Activated CD4-positive, alpha-beta T cell treated with anti-CD3 and anti-CD28 coated beads for 1 hour (primary cell): ENCODE measurements around the gene MTX1.

Experiments used
- DNase-seq: peaks from one replicate; pipeline ENCODE4 v3.0.0-alpha.2; 2020

The MTX1 gene

DNA sequence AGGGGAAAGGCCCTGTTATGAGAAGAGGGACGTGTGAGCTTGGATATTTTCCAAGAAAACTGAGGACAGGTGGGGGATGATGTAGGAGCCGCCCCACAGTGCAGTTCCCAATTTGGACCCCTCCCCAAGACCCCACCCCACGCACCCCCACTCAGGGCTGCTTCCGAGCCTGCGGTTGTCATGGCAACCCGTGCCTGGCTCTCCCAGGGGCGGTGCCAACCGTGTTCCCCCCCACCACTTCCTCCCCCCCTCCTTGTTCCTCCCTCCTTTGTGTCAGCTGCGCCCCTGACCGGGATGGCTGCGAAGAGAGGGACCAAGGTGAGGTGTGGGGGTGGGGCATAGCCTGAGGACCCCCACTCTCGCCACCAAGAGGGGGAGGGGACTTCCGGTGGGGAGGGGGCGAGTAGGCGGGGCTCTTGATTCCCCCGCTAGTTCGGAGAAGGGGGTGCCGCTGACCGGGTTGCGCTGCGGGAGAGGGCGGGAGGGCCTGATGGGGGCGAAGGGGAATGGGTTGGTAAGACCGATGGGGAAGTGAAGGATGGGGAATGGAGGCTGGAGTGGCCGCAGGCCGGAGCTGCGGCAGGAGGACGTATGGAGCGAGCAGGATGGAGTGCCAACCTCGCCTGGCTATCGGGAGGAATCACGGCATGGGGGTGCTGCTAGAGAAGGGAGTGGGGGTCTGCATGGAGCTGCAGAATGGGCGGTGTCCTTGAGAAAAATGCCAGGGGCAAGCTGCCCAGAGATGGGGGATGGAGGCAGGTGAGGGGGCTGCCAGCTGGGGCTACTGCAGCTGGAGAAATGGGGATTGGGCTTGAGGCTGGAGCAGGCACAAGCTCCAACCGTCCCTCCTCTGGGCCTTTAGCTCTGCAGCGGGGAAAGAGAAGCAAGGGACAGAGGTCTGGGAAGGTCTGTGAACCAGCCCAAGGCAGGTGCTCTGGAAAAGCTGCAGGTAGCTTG, 33.9 kb upstream of the MTX1 start:
- no peak for DNase-seq

DNA sequence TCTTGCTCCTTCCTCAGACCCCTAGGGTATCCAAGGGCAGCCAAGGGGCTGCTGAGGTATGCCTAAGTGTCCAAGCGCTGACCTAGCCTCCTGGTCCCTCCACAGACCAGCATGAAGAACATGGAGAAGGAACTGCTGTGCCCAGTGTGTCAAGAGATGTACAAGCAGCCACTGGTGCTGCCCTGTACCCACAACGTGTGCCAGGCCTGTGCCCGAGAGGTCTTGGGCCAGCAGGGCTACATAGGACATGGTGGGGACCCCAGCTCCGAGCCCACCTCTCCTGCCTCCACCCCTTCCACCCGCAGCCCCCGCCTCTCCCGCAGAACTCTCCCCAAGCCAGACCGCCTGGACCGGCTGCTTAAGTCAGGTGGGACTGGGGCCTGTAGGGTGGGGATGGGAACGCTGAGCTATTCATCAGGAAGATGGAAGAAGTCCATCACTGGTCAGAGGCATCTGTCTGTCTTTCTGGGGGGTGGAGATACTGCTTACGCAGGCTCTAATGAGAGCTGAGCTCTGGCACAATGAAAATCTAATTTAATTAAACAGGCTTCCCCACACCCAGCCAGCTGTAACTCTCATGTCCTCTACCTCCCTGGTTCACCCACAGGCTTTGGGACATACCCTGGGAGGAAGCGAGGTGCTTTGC, 33.1 kb upstream of the MTX1 start:
- DNase-seq: no peak

DNA sequence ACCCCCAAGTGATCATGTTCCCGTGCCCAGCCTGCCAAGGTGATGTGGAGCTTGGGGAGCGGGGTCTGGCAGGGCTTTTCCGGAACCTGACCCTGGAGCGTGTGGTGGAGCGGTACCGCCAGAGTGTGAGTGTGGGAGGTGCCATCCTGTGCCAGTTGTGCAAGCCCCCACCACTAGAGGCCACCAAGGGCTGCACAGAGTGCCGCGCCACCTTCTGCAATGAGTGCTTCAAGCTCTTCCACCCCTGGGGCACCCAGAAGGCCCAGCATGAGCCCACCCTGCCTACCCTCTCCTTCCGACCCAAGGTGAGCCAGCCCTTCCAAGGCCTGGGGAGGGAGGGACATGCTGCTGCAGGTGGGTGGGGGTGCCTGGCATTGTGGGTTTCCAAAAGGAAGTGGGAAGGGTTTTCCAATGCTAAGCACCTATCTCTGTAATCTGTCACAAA, 32.5 kb upstream of the MTX1 start:
- no peak for DNase-seq

DNA sequence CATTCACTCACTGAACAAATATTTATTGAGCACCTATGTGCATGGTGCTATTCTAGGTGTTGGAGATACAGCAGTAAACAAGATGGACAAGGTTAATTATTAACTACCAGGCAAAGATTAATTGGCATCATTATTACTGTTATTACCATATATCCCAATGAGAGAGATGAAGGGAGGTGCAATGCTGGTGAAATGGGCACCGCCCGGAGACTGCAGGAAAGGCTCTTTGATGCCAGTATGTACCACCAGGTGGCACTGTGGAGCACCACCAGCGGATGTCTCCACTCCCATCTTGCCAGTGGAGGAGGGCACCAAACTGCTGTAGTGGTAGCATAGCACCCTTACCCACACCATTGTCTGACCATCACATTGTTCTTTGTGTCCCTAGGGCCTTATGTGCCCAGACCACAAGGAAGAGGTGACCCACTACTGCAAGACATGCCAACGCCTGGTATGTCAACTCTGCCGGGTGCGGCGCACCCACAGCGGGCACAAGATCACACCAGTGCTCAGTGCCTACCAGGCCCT, 31.9 kb upstream of the MTX1 start:
- DNase-seq: peak; percentile 70

DNA sequence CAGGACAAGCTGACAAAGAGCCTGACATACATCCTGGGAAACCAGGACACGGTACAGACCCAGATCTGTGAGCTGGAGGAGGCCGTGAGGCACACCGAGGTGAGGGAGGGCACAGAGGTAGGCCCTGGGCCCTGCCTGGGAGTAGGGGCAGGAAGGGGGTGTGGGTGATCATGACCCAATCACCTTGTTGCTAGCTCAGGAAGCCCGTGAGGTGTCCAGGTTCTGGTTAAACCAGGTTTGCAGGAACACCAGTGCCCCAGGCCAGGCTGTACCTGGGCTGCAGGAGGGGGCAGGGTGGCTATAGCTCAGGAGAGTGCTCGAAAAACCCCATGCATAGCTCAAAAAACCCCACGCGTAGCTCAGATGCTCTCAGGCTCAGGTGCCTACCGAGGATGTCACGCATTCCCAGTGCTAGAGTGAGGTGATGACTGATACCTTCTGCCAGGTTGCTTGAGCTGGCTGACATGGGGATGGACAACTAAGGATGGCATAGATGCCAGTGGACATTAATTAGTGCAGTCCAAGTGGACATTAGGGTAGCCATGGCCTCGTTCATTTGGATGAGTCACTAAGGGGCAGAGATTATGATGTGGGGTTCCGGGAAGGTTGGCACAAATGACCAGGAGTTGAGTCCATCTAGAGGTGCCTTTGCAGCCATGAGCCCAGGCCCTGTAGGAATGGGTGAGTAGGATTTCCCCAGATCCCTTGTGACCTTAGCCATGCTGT, 31.1 kb upstream of the MTX1 start:
- DNase-seq: no peak

DNA sequence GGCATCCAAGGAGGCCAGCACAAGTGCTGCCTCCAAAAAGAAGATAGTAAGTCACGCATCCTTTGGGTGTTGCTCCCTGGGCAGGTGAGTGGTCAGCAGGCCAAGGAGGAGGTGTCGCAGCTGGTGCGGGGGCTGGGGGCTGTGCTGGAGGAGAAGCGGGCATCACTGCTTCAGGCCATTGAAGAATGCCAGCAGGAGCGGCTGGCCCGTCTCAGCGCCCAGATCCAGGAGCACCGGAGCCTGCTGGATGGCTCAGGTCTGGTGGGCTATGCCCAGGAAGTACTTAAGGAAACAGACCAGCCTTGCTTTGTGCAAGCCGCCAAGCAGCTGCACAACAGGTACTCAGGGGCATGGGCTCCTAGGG, 30.6 kb upstream of the MTX1 start:
- no peak for DNase-seq

DNA sequence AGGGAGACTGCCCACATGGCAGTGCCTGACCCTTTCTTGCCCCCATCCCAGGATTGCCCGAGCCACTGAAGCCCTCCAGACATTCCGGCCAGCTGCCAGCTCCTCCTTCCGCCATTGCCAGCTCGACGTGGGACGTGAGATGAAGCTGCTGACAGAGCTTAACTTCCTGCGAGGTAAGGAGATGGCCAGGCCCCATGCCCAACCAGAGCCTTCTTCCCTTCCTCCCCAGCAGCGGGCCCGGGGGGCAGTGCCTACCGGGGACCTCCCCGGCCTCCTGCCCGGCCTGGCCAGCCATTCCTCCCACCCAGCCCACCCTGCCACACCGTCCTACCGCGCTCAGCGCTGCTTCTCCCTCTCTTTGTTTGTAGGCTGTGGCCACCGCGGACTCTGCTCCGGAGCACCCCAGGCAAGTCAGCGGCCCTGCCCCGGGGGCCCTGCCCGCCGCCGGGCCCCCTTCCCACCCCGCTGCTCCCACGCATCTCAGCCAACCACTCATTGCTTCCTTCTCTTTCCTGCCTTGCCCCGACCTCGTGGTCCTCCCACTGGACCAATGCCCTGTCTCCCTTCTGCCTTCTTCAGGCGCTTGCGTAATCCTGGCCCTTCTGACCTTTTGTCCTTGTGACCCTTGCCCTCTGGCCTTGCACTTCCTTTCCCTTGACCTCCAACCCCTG, 29.9 kb upstream of the MTX1 start:
- no peak for DNase-seq

DNA sequence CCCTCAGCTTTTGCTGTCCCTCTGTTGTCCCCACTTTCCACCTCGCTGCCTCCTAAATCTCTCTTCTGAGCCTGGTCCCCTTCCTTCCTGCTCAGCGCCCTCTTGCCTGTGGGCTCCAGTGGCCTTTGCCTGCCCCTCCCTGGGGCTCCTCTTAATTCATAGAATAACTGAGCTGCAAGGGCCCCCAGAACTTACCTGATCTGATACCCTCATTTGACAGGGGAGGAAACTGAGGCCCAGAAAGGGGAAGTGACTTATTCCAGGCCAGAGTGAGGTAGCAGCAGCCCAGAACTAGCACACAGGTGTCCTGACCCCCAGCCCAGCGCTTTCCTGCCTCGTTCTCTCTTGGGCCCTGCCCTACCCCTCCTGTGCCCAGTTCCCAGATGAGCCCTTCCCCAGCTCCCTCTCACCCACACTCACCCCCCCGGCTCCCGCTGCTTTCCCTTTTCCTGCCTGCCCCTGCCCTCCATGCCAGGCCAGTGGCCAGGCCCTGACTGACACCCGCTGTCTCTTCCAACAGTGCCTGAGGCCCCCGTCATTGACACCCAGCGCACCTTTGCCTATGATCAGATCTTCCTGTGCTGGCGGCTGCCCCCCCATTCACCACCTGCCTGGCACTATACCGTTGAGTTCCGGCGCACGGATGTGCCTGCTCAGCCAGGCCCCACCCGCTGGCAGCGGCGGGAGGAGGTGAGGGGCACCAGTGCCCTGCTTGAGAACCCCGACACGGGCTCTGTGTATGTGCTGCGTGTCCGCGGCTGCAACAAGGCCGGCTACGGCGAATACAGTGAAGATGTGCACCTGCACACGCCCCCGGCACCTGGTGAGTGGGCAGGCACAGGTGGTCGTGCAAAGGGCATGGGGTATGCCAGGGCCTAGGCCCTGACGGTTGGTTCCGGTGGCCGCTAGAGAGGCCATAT, 29.1 kb upstream of the MTX1 start:
- DNase-seq: no peak

DNA sequence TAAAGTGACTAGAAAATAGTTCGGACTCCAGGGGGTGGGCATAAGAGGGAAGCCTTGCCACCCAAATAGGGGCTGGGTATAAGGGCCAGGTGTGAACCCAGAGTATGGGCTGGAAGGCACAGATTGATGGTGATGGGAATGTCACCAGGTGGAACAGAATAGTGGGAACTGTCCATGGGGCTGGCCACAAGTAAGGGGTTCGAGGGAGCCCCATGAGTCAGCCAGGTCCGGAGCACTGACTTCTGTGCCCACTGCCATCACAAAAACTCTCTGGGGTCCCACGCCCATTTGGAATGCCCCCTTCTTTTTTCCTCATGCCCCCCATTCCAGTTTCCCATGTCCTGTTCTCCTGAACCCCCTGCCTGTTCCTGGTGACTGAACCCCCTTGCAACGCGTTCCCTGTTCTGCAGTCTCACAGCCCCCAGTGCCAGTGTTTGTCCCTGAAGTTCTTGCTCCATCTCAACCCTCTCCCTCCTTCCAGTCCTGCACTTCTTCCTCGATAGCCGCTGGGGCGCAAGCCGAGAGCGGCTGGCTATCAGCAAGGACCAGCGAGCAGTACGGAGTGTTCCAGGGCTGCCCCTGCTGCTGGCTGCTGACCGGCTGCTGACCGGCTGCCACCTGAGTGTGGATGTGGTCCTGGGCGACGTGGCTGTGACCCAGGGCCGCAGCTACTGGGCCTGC, 27.0 kb upstream of the MTX1 start:
- DNase-seq: no peak

DNA sequence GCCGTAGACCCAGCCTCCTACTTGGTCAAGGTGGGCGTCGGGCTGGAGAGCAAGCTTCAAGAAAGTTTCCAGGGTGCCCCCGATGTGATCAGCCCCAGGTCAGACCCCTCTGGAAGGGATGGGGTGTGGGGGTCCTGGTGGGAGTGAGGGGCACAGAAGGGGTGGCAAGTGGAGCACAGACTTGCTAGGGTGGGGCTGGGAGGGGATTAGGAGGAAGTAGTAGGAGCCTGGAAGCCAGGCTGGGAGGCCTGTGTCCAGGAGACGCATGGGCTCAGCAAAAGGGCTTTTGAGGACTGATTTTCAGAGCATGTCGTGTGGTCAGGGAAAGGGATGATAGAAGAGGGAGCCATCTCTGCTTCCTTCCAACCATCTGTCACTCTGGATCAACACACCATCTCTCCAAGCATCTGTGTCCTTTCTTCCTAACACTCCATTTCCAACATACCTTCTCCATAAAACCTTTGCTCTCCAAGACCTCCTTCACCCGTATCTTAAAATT, 26.4 kb upstream of the MTX1 start:
- DNase-seq: no peak

DNA sequence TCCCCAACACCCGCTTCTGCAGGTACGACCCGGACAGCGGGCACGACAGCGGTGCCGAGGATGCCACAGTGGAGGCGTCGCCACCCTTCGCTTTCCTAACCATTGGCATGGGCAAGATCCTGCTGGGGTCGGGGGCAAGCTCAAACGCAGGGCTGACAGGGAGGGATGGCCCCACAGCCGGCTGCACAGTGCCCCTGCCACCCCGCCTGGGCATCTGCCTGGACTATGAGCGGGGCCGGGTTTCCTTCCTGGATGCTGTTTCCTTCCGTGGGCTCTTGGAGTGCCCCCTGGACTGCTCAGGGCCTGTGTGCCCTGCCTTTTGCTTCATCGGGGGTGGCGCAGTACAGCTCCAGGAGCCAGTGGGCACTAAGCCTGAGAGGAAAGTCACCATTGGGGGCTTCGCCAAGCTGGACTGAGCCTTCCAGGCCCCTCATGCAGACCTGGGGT, 24.7 kb upstream of the MTX1 start:
- DNase-seq: no peak

DNA sequence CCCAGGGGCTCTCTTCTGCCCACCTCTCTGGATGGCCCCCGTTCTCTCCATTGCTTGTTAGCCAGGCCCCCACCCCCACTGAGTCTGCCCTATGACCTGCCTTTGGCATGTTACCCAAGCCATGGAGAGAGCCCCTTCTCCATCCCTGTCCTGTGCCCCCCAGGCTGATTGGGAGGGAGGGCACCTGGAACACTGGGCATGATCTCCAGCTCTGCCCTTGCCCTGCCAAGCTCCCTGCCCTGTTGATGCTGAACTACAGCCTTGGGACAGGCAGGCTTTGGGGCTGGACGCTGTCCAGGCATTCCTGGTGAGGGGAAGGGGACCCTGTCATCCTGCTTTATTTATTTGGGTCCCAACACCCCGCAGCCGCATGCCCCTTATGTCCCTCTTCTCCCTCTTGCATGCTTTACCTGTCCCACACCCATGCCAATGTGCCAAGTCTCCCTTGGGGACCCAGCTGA, 24.1 kb upstream of the MTX1 start:
- no peak for DNase-seq

DNA sequence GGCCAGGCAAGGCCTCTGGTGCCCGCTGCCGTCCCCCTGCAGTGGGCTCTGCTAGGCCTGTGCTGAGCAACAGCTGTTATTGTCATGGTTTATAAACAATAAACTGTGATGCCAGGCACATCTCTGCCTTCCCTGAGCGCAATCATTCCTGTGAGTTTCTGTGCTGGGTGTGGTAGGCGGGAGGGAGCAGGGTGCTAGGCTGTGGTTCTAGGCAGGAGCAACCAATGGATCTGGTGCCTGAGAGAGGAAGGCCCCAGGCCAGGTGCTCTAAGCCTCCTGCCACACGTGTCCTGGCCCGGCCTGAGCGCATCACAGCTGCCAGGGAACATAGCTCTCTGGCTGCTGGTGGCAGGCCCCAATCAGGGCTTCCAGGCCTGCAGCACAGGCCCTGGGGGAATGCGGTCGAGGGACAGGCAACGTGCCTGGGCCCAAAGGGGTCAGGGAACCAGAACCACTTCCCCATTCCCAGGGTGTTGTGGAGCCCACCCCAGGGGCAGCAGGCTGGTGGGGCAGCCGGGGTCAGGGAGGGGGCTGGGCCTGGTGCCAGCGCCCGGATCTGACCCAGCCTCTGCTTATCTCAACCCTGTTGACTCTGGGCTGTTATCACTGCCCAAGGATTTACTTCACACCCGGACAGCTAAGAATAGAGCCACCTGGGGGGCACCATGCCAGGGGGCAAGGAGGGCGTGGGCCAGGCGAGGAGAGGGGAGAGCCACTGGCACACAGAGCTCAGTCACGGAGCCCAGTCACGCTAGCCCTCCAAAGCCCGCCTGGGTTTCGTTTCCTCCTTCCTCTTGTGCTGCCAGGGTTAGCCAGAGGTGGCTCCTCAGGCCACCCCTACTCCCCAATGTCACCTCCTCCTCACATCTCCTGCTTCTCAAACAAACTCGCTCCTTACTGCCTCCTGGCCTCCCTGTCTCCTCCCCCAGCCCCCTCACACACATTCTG, 23.4 kb upstream of the MTX1 start:
- DNase-seq: no peak

DNA sequence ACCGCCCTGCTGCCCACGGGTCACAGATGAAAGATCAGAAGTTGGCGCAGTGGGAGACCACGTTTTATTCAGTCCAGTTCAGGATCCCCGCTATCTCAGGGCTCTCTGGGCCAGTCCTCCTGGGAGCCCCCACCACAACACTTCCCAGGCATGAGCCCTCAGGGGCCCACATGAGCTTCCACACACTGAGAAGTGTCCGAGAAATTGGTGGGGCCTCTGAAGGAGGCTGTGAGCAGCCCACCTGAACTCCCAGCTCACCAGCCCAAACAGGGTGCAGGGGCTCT, 22.8 kb upstream of the MTX1 start:
- no peak for DNase-seq

DNA sequence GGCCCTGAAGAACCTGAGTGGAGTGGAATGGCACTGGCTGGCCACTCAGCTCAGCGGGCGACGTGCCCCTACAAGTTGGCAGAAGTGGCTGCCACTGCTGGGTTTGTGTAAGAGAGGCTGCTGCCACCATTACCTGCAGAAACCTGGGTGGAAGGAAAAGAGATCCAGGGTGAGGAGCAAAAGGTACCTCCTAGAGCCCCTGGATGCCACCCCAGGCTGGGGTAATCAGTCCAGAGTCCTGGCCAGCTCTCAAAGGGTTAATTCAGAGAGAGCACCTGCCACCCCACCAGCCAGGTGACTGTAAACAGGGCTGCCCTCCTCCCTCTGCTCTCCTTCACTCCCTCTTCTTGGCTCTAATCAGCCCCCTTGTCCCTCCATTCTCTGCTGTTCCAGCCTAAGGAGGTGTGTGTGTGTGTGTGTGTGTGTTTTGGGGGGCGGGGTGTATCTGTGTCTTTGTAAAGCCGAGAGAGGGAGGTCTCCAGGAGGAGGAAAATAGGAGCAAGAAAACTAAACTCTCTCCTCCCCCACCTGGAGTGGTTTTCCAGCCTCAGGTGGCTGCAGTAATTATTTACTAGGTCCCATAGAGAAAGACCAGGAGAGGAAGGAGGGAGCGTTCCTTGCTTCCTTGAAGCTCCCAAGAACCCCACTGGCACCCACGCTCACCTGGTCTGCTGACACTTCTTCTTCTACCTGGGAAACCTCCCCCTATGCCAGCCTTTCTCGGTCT, 22.3 kb upstream of the MTX1 start:
- no peak for DNase-seq

DNA sequence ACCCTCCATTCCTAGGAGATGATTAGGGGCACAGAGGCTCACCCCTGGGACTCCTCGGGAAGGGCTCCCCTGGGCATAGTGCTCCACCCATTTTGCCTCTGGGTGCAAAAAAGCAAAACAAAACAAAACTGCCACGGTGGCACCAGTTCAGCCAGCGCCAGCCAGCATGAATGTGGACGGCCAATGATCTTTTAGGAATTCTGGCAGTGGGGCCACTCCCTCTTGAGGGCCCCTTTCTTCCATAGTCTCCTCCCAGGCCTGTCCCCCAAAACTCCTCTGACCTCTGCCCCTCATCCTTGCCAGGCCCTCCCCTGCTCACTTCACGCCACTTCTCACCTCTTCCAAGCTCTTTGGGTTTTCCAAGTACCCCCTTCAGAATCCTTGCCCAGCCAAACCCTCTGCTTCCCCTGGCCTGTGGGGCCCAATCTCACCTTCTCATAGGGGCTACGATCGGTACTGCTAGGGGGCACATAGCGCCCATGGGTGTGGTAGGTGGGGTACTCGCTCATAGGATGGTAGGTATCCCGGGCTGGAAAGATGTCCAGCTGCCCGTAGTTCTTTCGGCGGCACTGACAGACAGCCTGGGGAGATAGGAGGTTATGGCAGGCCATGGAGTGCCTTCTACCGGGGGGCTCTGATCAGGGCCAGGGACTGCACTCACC, 21.6 kb upstream of the MTX1 start:
- no peak for DNase-seq

DNA sequence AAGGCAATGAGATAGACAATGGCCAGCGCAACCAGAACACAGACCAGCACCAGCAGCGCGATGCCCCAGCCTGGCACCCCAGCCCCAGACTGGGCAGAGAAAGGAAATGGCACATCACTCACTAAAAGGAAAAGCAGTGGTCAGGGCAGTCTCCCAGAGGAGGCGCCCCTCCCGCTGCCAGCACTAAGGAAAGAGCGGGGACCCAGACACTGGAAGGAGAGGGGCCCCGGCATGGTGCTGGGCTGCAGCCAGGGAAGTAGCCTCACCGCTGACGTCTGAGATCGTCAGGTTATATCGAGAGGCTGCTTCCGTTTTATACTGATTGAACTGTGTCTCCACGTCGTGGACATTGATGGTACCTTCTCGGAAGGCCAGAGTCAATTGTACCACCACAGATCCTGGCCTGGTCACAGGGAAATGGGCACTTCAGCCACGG, 21.0 kb upstream of the MTX1 start:
- no peak for DNase-seq

DNA sequence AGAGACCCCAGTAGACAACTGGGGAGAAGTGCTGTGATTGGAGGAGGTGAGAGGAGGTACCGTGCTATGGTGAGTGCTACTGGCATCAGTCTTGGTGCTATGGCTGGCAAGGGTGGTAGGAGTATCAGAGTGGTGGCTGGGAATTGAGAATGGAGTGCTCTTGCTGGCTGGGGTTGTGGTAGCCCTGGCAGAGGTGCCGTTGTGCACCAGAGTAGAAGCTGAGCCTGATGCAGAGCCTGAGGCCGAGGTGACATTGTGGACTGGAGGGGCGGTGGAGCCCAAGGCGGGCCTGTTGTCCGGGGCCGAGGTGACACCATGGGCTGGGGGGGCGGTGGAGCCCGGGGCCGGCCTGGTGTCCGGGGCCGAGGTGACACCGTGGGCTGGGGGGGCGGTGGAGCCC, 20.2 kb upstream of the MTX1 start:
- DNase-seq: no peak
